Prostate gland (tissue), 2 donors: ENCODE results near the gene CUL7. TPM values are rescaled to one million over a fixed set of nuclear protein-coding genes. Genes with fewer than 3 reads are reported as not detected.

Source experiments
- DNase-seq: peaks from one replicate; pipeline ENCODE4 v3.0.0-alpha.2; 2019; ENCODE audit warnings: low spot score
- H3K27ac ChIP-seq, 2 donors: fragments of 200-600 bp; sonication (generic); 2 replicates each; pipeline ENCODE4 v1.5.1; 2017 to 2019
- H3K27me3 ChIP-seq: fragments of 200-600 bp; sonication (generic); replicated peaks from 2 replicates; pipeline ENCODE4 v1.5.1; 2019; ENCODE audit not compliant: insufficient read depth
- H3K36me3 ChIP-seq, 2 donors: fragments of 200-600 bp; sonication (generic); 1 replicate in 1 of 2; 2 replicates in 1 of 2; pipeline versions ENCODE4 v1.5.1 to v1.8.1; 2017 to 2019
- H3K4me1 ChIP-seq: fragments of 200-600 bp; sonication (generic); replicated peaks from 2 replicates; pipeline ENCODE4 v1.5.1; 2019
- H3K4me3 ChIP-seq, 2 donors: fragments of 200-600 bp; sonication (generic); 2 replicates each; pipeline ENCODE4 v1.5.1; 2017 to 2019
- H3K9me3 ChIP-seq: fragments of 200-600 bp; sonication (generic); 2 replicates; pipeline ENCODE4 v1.5.1; 2017
- POLR2A ChIP-seq: fragments of 450-650 bp; IDR thresholded peaks from one replicate; pipeline ENCODE4 v1.6.1; 2016; ENCODE audit warnings: antibody characterized with exemption, mild to moderate bottlenecking
- POLR2AphosphoS5 ChIP-seq: sonication (generic); formaldehyde crosslinking; IDR thresholded peaks from one replicate; pipeline ENCODE4 v1.6.1; 2017; ENCODE audit warnings: antibody characterized with exemption
- WGBS: methylation state at CpG from one replicate; pipeline ENCODE4 v1.1.5; 2018; 5-methylcytosine and 5-hydroxymethylcytosine counted together
- intact Hi-C: fragments of 100-400 bp; cut with DNase I; formaldehyde crosslinking; loops from one replicate; pipeline ENCODE4 v1.14.2; 2022
- total RNA-seq, 2 donors: library from RNA; depleted of rRNA; stranded (reverse); fragments of >200 nt; gene quantifications; one replicate each; pipeline ENCODE4 v1.1.0, GENCODE V29; 2016
- TF ChIP-seq, protein P1 (sequence below), 4 experiments: fragments of 200-600 bp in 2 of 4; fragments of 450-650 bp in 2 of 4; sonication (generic) in 2 of 4; IDR thresholded peaks; 1 replicate in 3 of 4; 2 replicates in 1 of 4; pipeline ENCODE4 v1.5.1; 2016 to 2019; ENCODE audit warnings: antibody characterized with exemption in 4 of 4, mild to moderate bottlenecking in 2 of 4, moderate library complexity in 2 of 4

The CUL7 gene
- total RNA-seq, 2 donors from 2014 or later: 18.6 to 30.4 TPM

DNA sequence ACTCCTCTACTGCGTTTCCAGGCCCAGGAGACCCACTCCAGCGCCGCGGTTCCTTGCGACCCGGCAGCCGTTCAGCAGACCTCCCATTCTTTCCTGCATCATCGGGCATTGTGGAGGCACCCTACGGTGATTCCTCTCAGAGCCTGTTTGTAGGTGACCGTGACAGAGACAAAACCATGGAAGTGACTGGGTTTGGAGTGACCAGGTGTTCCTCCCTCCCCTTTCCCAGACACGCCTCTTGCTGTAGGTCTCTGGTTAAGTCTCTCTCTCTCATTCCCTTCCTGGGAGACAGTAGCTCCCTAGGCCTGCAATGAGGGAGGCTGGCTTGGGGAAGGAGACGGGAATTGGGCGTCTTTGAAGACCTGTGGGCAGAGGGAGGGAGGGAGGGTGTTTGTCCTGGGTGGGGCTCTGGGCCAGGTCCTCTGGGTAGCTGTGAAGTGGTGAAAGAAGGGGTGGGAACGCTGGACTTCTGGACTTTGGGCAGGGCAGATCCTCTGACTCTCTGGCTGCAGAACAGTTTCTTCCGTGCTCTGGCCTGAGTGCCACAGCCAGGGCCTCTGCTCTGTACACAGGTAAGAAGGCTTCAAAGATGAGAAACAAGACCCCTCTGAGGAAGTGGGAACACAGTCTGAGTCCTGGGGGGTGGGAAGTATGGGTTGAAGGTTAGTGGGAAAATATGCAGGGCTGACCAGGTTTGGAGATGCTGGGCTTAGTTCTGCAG is 6.5 kb upstream of the CUL7 start:
- peak; percentile 31 for DNase-seq
- no peaks in the 10 kb centered on the region for H3K27me3 ChIP-seq
- peaks cover 16% of the 10 kb centered on the region for H3K4me1 ChIP-seq
- peaks cover 0 to 6% of the 10 kb centered on the region in 2 donors for H3K36me3 ChIP-seq
- peak overlapping the region; percentile 92 for H3K27ac ChIP-seq
- H3K9me3 ChIP-seq: no peaks in the 10 kb centered on the region
- H3K4me3 ChIP-seq: peak overlapping the region; percentile 62 to 91
- intact Hi-C loops: loop anchor here (10.0 kb wide), 1 partner anchor 45 kb away; the partner anchor contains the start of genes KLHDC3 and MEA1
- TF ChIP-seq POLR2A (no peak), POLR2AphosphoS5 (no peak)
- TF ChIP-seq, protein P1, sequence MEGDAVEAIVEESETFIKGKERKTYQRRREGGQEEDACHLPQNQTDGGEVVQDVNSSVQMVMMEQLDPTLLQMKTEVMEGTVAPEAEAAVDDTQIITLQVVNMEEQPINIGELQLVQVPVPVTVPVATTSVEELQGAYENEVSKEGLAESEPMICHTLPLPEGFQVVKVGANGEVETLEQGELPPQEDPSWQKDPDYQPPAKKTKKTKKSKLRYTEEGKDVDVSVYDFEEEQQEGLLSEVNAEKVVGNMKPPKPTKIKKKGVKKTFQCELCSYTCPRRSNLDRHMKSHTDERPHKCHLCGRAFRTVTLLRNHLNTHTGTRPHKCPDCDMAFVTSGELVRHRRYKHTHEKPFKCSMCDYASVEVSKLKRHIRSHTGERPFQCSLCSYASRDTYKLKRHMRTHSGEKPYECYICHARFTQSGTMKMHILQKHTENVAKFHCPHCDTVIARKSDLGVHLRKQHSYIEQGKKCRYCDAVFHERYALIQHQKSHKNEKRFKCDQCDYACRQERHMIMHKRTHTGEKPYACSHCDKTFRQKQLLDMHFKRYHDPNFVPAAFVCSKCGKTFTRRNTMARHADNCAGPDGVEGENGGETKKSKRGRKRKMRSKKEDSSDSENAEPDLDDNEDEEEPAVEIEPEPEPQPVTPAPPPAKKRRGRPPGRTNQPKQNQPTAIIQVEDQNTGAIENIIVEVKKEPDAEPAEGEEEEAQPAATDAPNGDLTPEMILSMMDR (IDR thresholded peaks at IDR 0.05): no peak
- whole genome bisulfite sequencing: 7% methylated on average over 15 of the region's 15 CpGs

DNA sequence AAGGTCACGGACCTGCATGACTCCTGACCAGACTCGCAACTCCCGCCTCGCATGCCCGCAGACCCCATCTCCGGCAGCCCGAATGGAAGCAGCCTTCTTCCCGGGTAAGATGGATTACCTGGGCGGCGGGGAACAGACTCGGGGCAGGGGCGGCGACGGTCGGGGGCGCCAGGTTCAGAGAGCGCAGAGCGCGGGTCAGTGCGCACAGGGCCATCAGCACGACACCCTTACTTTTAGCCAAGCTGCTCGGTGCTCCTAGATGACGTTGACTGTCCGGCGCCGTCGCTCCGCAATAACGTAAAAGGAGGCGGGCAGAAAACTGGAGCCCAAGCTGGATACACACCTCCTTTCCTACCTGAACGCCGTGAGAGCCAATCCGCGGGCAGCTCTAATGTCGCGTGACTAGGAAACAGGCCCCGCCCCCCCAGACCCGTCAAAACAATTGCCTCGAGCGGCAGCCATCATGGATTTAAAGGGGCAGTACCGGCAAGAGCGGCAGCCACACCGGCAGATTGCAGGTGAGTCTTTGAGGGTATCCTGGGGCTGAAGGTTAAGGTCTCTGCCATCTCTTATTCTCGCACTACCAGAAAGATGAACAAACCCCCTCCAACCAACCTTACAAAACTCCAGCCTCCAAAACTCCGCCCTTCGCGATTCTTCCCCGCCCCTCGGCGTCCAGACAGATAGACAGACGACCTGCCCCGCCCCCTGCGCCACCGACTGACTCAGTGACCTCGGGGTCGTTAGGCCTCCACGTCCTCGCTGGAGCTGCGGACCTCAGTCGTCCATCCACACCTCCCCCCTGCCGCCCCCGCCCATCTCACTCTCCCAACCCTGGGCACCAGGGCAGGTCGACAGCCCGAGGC is 5.8 kb upstream of the CUL7 start, which contains the start of the genes KLC4 and MRPL2:
TSS of gene KLC4 (plus strand) at position 464 of the 866 bp plus-strand sequence. CDS start 1,705 bp downstream, outside the sequence.
TSS of gene MRPL2 (minus strand) at position 267 of the 866 bp plus-strand sequence. CDS start at position 214, 53 bp downstream.
- peak within 1 kb of the TSS; percentile 62 to 91 for H3K4me3 ChIP-seq
- DNase-seq: peak; percentile 99
- no peaks in the 10 kb centered on the region for H3K27me3 ChIP-seq
- no peaks in the 10 kb centered on the region for H3K9me3 ChIP-seq
- peaks cover 16% of the 10 kb centered on the region for H3K4me1 ChIP-seq
- peak; percentile 97 for TF ChIP-seq POLR2AphosphoS5
- TF ChIP-seq, protein P1 (IDR thresholded peaks at IDR 0.05): peak in 1 of 4 experiments; percentile 28
- TF ChIP-seq POLR2A: peak; percentile 75
- intact Hi-C loops: loop anchor here (10.0 kb wide), 1 partner anchor 45 kb away; the partner anchor contains the start of genes KLHDC3 and MEA1
- H3K27ac ChIP-seq: peak within 1 kb of the TSS; percentile 92
- H3K36me3 ChIP-seq: peaks cover 0 to 6% of the 10 kb centered on the region in 2 donors
- WGBS: under 1% methylated on average over 64 of the region's 64 CpGs

DNA sequence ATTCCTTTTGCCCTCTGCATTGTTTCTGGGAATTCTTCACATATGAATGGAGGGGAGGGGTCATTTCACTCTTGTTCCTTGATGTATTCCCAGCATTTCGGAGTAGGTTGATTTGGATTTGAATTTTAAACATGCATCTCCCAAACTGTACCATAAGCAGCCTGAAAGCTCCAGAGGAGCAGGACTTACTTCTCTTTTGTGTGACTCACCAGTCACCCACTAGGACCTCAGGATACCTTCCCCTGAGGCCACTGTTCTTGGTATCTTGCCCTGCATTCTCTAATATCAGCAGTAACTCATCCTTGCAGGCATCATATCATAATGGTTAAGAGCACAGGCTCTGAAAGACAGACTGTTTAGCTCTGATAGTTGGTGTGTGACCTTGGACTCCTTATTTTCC is 4.9 kb upstream of the CUL7 start:
- Histone ChIP-seq H3K4me1 (peaks cover 16% of the 10 kb centered on the region), H3K27ac (peak overlapping the region; percentile 92), H3K4me3 (peak overlapping the region; percentile 62 to 91), H3K9me3 (no peaks in the 10 kb centered on the region), H3K27me3 (no peaks in the 10 kb centered on the region), H3K36me3 (peaks cover 0 to 6% of the 10 kb centered on the region in 2 donors)
- 56% methylated on average over 1 of the region's 1 CpG for WGBS
- TF ChIP-seq POLR2A (no peak), POLR2AphosphoS5 (no peak)
- TF ChIP-seq, protein P1 (IDR thresholded peaks at IDR 0.05): no peak
- intact Hi-C loops: no loop called here
- no peak for DNase-seq

DNA sequence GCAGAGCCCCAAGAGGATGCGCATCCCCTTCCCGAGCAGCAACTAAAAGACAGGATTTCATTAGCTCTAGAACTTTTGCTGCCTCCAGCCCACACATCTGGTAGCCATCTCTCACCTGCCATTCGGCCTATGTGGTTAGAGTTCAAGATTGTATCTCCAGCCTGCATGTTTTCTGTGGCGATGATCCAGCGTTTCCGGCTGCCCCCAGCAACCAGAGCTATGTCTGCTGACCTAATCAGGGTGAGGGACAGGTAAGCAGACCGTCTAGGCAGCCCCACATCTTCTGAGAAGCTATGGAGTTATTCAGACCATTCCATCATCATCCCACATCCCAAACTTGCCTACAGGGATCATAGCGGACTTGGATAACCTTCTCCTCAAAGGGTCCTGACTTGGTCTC is 2.3 kb upstream of the CUL7 start:
- 79% methylated on average over 8 of the region's 8 CpGs for WGBS
- no peak overlapping the region for H3K4me3 ChIP-seq

More for the DNA sequence above, 2.3 kb upstream of the CUL7 start:
- Histone ChIP-seq H3K27ac (no peak overlapping the region), H3K27me3 (no peaks in the 10 kb centered on the region), H3K36me3 (peaks cover 0 to 6% of the 10 kb centered on the region in 2 donors), H3K9me3 (no peaks in the 10 kb centered on the region), H3K4me1 (peaks cover 22% of the 10 kb centered on the region)
- DNase-seq: no peak
- TF ChIP-seq, protein P1 (IDR thresholded peaks at IDR 0.05): no peak
- TF ChIP-seq POLR2A (no peak), POLR2AphosphoS5 (no peak)
- intact Hi-C loops: no loop called here
